Esophagus muscularis mucosa (tissue), 4 donors: ENCODE data around the gene PSMD5.

Experiments used
- CTCF ChIP-seq, 3 experiments: fragments of 200-600 bp in 2 of 3; fragments of 450-650 bp in 1 of 3; sonication (generic) in 2 of 3; IDR thresholded peaks; one replicate each; pipeline ENCODE4 v1.5.1; 2017 to 2019; ENCODE audit warnings: antibody characterized with exemption in 3 of 3, mild to moderate bottlenecking in 2 of 3, moderate library complexity in 1 of 3
- EP300 ChIP-seq: sonication (generic); formaldehyde crosslinking; IDR thresholded peaks from one replicate; pipeline ENCODE4 v1.6.1; 2017; ENCODE audit warnings: antibody characterized with exemption
- POLR2A ChIP-seq: fragments of 450-650 bp; IDR thresholded peaks from one replicate; pipeline ENCODE4 v1.6.1; 2017; ENCODE audit warnings: antibody characterized with exemption, moderate library complexity, mild to moderate bottlenecking, low read depth

GRCh38 chr9:120818595-120818994, 24.1 kb downstream of the PSMD5 start:
- TF ChIP-seq CTCF (IDR thresholded peaks at IDR 0.05) (no peak), POLR2A (no peak), EP300 (no peak)
